Activated naive CD8-positive, alpha-beta T cell treated with anti-CD3 and anti-CD28 coated beads, Interleukin-2, amount 10 ng/mL, durations not matched to agents 7 days and 5 days (primary cell): ENCODE data around the gene MACROD2. TPM values are rescaled to one million over a fixed set of nuclear protein-coding genes. Genes with fewer than 3 reads are reported as not detected.

Experiments
- ATAC-seq: fragments of 150-1000 bp; cut with Tn5 transposase; one replicate; pipeline ENCODE4 v1.10.0; 2021; ENCODE audit warnings: low read depth, moderate library complexity
- POLR2A ChIA-PET: fragments of 350-600 bp; sonication (Branson Sonifier 250); formaldehyde crosslinking; loops from one replicate; lab custom pipeline; 2021; ENCODE audit warnings: antibody characterized with exemption; lab: Charles Lee
- DNase-seq: peaks from one replicate; pipeline ENCODE4 v3.0.0; 2021
- H3K27ac Mint-ChIP-seq: one replicate; pipeline ENCODE4 v1.8.0; 2022; ENCODE audit warnings: mild to moderate bottlenecking, mixed read lengths
- H3K27me3 Mint-ChIP-seq: one replicate; pipeline ENCODE4 v1.8.0; 2022; ENCODE audit warnings: mild to moderate bottlenecking, moderate library complexity, mixed read lengths
- H3K36me3 Mint-ChIP-seq: one replicate; pipeline ENCODE4 v1.8.0; 2021; ENCODE audit warnings: mild to moderate bottlenecking, mixed read lengths
- H3K4me1 Mint-ChIP-seq: one replicate; pipeline ENCODE4 v1.8.0; 2021; ENCODE audit warnings: mixed read lengths
- H3K4me3 Mint-ChIP-seq: one replicate; pipeline ENCODE4 v1.8.0; 2022; ENCODE audit warnings: mild to moderate bottlenecking, moderate library complexity, mixed read lengths
- H3K9me3 Mint-ChIP-seq: one replicate; pipeline ENCODE4 v1.8.0; 2021; ENCODE audit warnings: mixed read lengths
- total RNA-seq, 2 experiments: library from RNA; stranded (reverse); gene quantifications; one replicate each; pipeline ENCODE4 v1.2.3, GENCODE V29; 2021

MACROD2 gene
- total RNA-seq, 2 experiments from 2014 or later = not detected

- no peak overlapping the region for H3K4me3 Mint-ChIP-seq
- H3K27ac Mint-ChIP-seq = no peak overlapping the region
- DNase-seq = no peak
- no peaks in the 10 kb centered on the region for H3K27me3 Mint-ChIP-seq
- no peaks in the 10 kb centered on the region for H3K9me3 Mint-ChIP-seq
- H3K4me1 Mint-ChIP-seq = no peaks in the 10 kb centered on the region
- H3K36me3 Mint-ChIP-seq = no peaks in the 10 kb centered on the region
- ATAC-seq = no peak
- POLR2A ChIA-PET = no interaction called here
Measured at GRCh38 chr20:15760001-15760621, 1764.8 kb downstream of the MACROD2 start.

- no peak for DNase-seq
- no peak overlapping the region for H3K27ac Mint-ChIP-seq
- H3K27me3 Mint-ChIP-seq = no peaks in the 10 kb centered on the region
- H3K4me1 Mint-ChIP-seq = no peaks in the 10 kb centered on the region
- H3K9me3 Mint-ChIP-seq = no peaks in the 10 kb centered on the region
- H3K36me3 Mint-ChIP-seq = no peaks in the 10 kb centered on the region
- POLR2A ChIA-PET = no interaction called here
- no peak for ATAC-seq
- no peak overlapping the region for H3K4me3 Mint-ChIP-seq
Measured at GRCh38 chr20:15763366-15763765, 1768.0 kb downstream of the MACROD2 start.

- H3K27ac Mint-ChIP-seq = no peak overlapping the region
- no peaks in the 10 kb centered on the region for H3K9me3 Mint-ChIP-seq
- no peaks in the 10 kb centered on the region for H3K36me3 Mint-ChIP-seq
- POLR2A ChIA-PET = no interaction called here
- H3K4me1 Mint-ChIP-seq = no peaks in the 10 kb centered on the region
- H3K4me3 Mint-ChIP-seq = no peak overlapping the region
- H3K27me3 Mint-ChIP-seq = no peaks in the 10 kb centered on the region
- DNase-seq (no peak), ATAC-seq (no peak)
Measured at GRCh38 chr20:15767586-15767985, 1772.3 kb downstream of the MACROD2 start.

GRCh38 chr20:15767999-15768741 lies 1772.9 kb downstream of the MACROD2 start:
- POLR2A ChIA-PET = no interaction called here
- Mint-ChIP-seq H3K27ac (no peak overlapping the region), H3K27me3 (no peaks in the 10 kb centered on the region), H3K36me3 (no peaks in the 10 kb centered on the region), H3K4me3 (no peak overlapping the region), H3K9me3 (no peaks in the 10 kb centered on the region), H3K4me1 (no peaks in the 10 kb centered on the region)
- DNase-seq (no peak), ATAC-seq (no peak)

- DNase-seq = no peak
- peaks cover under 1% of the 10 kb centered on the region for H3K9me3 Mint-ChIP-seq
- no peak for ATAC-seq
- H3K27ac Mint-ChIP-seq = no peak overlapping the region
- H3K4me1 Mint-ChIP-seq = no peaks in the 10 kb centered on the region
- H3K36me3 Mint-ChIP-seq = no peaks in the 10 kb centered on the region
- POLR2A ChIA-PET = no interaction called here
- no peaks in the 10 kb centered on the region for H3K27me3 Mint-ChIP-seq
- H3K4me3 Mint-ChIP-seq = no peak overlapping the region
Measured at GRCh38 chr20:15772826-15773225, 1777.5 kb downstream of the MACROD2 start.

GRCh38 chr20:15774926-15775325 lies 1779.6 kb downstream of the MACROD2 start:
- Mint-ChIP-seq H3K4me3 (no peak overlapping the region), H3K36me3 (no peaks in the 10 kb centered on the region), H3K4me1 (no peaks in the 10 kb centered on the region), H3K27me3 (no peaks in the 10 kb centered on the region), H3K9me3 (peaks cover 3% of the 10 kb centered on the region), H3K27ac (no peak overlapping the region)
- DNase-seq (no peak), ATAC-seq (no peak)
- POLR2A ChIA-PET = no interaction called here

- no peaks in the 10 kb centered on the region for H3K27me3 Mint-ChIP-seq
- H3K4me3 Mint-ChIP-seq = no peak overlapping the region
- no peak overlapping the region for H3K27ac Mint-ChIP-seq
- H3K36me3 Mint-ChIP-seq = no peaks in the 10 kb centered on the region
- no peaks in the 10 kb centered on the region for H3K4me1 Mint-ChIP-seq
- POLR2A ChIA-PET = no interaction called here
- ATAC-seq (no peak), DNase-seq (no peak)
- H3K9me3 Mint-ChIP-seq = peaks cover 4% of the 10 kb centered on the region
Measured at GRCh38 chr20:15776770-15777466, 1781.6 kb downstream of the MACROD2 start.

- no peaks in the 10 kb centered on the region for H3K4me1 Mint-ChIP-seq
- H3K4me3 Mint-ChIP-seq = no peak overlapping the region
- ATAC-seq (no peak), DNase-seq (no peak)
- H3K27ac Mint-ChIP-seq = no peak overlapping the region
- no peaks in the 10 kb centered on the region for H3K27me3 Mint-ChIP-seq
- H3K9me3 Mint-ChIP-seq = peaks cover 1% of the 10 kb centered on the region
- H3K36me3 Mint-ChIP-seq = no peaks in the 10 kb centered on the region
- POLR2A ChIA-PET = no interaction called here
Measured at GRCh38 chr20:15784020-15784419, 1788.7 kb downstream of the MACROD2 start.

GRCh38 chr20:15789079-15789478 lies 1793.8 kb downstream of the MACROD2 start:
- H3K9me3 Mint-ChIP-seq = no peaks in the 10 kb centered on the region
- H3K27ac Mint-ChIP-seq = no peak overlapping the region
- H3K4me3 Mint-ChIP-seq = no peak overlapping the region
- DNase-seq (no peak), ATAC-seq (no peak)
- POLR2A ChIA-PET = no interaction called here
- H3K27me3 Mint-ChIP-seq = no peaks in the 10 kb centered on the region
- no peaks in the 10 kb centered on the region for H3K36me3 Mint-ChIP-seq
- H3K4me1 Mint-ChIP-seq = no peaks in the 10 kb centered on the region

GRCh38 chr20:15792855-15793254 lies 1797.5 kb downstream of the MACROD2 start:
- H3K36me3 Mint-ChIP-seq = no peaks in the 10 kb centered on the region
- H3K9me3 Mint-ChIP-seq = no peaks in the 10 kb centered on the region
- POLR2A ChIA-PET = no interaction called here
- H3K4me3 Mint-ChIP-seq = no peak overlapping the region
- DNase-seq = no peak
- no peaks in the 10 kb centered on the region for H3K27me3 Mint-ChIP-seq
- H3K4me1 Mint-ChIP-seq = no peaks in the 10 kb centered on the region
- H3K27ac Mint-ChIP-seq = no peak overlapping the region
- no peak for ATAC-seq

GRCh38 chr20:15794409-15794808 lies 1799.1 kb downstream of the MACROD2 start:
- H3K9me3 Mint-ChIP-seq = peaks cover 2% of the 10 kb centered on the region
- ATAC-seq (no peak), DNase-seq (no peak)
- H3K4me1 Mint-ChIP-seq = no peaks in the 10 kb centered on the region
- H3K36me3 Mint-ChIP-seq = no peaks in the 10 kb centered on the region
- no peaks in the 10 kb centered on the region for H3K27me3 Mint-ChIP-seq
- POLR2A ChIA-PET = no interaction called here
- no peak overlapping the region for H3K4me3 Mint-ChIP-seq
- H3K27ac Mint-ChIP-seq = no peak overlapping the region

- Mint-ChIP-seq H3K4me1 (no peaks in the 10 kb centered on the region), H3K36me3 (no peaks in the 10 kb centered on the region), H3K9me3 (peaks cover 2% of the 10 kb centered on the region), H3K27ac (no peak overlapping the region), H3K4me3 (no peak overlapping the region), H3K27me3 (no peaks in the 10 kb centered on the region)
- POLR2A ChIA-PET = no interaction called here
- DNase-seq (no peak), ATAC-seq (no peak)
Measured at GRCh38 chr20:15795305-15796019, 1800.1 kb downstream of the MACROD2 start.

- Mint-ChIP-seq H3K27me3 (no peaks in the 10 kb centered on the region), H3K4me1 (no peaks in the 10 kb centered on the region), H3K9me3 (peaks cover 2% of the 10 kb centered on the region), H3K27ac (no peak overlapping the region), H3K36me3 (no peaks in the 10 kb centered on the region), H3K4me3 (no peak overlapping the region)
- ATAC-seq (no peak), DNase-seq (no peak)
- POLR2A ChIA-PET = no interaction called here
Measured at GRCh38 chr20:15799871-15800270, 1804.6 kb downstream of the MACROD2 start.
